Right renal cortex interstitium (tissue), 3 donors: ENCODE results near the gene COQ3. TPM values are rescaled to one million over a fixed set of nuclear protein-coding genes. Genes with fewer than 3 reads are reported as not detected.

Experiments used
- DNase-seq, 3 donors: peaks; one replicate each; pipeline ENCODE4 v3.0.0-alpha.2; 2013; ENCODE audit warnings: low read depth in 3 of 3, low spot score in 2 of 3
- polyA plus RNA-seq, 3 donors: library from polyadenylated mRNA; unstranded; fragments of 120-200 nt; gene quantifications; one replicate each; pipeline ENCODE4 v1.2.1, GENCODE V29; 2013; ENCODE audit not compliant: insufficient read length in 3 of 3

COQ3 gene
- polyA plus RNA-seq, 3 donors = 13.9 to 14.2 (median 14.2) TPM

DNA sequence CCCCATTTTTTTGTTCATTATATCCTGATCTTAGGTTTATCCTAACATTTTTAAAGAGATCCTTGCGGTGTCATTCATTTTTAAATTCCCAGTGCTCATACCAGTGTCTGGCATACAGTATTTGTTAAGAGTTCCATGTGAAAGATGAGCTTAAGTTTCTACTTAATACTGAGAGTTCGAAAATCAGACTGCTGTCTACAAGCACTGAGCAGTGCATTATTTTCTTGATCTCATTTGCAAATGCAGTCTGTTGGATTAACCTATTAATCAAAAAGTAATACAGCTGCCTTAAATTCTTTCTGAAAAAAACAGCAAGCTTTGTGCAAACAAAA is 663 bp downstream of the COQ3 start:
- no peak for DNase-seq

DNA sequence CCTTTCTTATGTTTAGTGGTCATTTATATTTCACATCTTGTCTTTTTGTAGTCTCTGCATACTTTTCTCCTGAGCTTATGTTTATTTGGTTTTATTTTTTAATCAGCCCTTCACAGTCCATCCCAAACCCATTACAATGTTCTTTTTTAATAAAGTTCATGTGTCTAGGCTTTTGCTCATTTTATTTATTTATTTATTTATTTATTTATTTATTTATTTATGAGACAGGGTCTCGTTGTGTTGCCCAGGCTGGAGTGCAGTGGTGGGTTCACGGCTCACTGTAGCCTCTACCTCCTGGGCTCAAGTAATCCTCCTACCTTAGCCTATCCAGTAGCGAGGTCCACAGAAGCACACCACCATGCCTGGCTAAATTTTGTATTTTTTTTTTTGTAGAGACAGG is 3.1 kb downstream of the COQ3 start:
- no peak for DNase-seq

- no peak for DNase-seq
Observed at GRCh38 chr6:99384507-99384906, 9.5 kb downstream of the COQ3 start.

- DNase-seq = no peak
Observed at GRCh38 chr6:99378636-99379035, 15.4 kb downstream of the COQ3 start.

DNA sequence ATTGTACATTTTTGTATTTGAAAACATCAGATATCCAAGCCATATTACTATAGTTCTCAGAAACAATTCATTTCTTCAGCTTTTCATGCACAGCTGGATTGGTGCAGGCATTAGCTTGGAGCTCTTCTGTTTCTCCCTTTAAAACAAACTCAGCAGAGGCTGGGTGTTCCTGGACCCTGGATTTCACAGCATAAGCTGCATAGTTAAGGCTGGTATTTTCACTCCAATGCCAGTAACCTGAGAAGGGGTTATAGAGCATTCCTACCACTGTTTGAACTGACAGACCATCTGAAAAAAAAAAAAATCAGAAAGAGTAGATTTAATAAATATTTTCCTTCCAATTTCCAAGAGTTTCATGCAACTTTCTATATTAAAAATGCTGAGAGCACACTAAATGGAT is 24.5 kb downstream of the COQ3 start:
- DNase-seq = no peak

DNA sequence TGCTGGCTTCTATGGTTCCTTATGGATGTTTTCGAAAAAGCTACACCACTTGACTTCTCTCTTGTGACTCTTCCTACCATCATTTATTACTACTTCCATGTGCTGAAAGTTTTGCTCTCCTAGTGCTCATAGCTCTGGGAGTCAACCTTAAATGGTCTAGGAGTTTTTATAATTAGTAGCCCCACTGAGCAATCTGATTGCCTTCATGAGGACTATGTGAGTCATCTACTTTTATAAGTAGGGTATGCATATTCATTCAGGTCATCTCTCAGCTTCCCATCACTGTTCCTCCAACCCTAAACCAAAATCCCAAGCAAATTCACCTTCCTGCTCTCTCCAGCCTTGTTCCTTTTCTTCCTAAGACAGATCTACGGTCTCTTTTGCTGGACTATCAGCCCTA is 27.1 kb downstream of the COQ3 start:
- DNase-seq = no peak

DNA sequence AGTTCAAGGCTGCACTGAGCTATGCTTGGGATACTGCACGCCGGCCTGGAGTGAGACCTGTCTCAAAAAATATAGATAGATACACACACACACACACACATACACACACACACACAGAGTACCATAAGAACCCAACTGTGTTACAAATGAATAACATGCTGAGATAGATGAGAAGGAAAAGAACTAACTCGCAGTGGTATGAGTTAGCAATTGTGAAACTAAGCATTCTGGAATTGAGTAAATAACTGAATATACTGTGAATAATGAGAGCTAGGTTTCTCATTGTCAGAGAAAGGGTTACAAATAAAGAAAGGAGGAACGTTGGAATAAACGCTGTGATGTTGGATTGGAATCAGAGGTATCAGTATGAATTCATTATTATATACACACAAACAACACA is 30.0 kb downstream of the COQ3 start:
- no peak for DNase-seq

- no peak for DNase-seq
Observed at GRCh38 chr6:99362678-99363268, 31.2 kb downstream of the COQ3 start.

DNA sequence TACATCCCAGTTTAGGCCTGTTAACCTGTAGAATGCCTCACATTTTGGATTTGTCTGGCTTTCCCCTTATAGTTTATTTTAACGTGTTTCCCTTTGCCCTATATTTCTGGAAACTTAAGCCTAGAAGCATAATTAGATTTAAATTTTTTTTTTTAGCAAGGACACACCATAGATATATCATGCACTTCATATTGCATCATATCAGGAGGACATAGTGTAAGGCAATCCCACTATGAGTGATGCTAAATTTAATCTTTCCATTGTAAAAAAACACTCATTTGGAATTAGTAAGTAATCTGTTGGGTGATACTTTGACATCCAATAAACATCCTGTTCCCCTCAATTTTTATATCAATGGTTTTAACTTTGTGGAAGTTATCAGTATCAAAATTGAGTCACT is 34.2 kb downstream of the COQ3 start:
- DNase-seq = no peak

GRCh38 chr6:99356641-99357040 is 37.4 kb downstream of the COQ3 start:
- no peak for DNase-seq

- DNase-seq = no peak
Observed at GRCh38 chr6:99354983-99355382, 39.0 kb downstream of the COQ3 start.

DNA sequence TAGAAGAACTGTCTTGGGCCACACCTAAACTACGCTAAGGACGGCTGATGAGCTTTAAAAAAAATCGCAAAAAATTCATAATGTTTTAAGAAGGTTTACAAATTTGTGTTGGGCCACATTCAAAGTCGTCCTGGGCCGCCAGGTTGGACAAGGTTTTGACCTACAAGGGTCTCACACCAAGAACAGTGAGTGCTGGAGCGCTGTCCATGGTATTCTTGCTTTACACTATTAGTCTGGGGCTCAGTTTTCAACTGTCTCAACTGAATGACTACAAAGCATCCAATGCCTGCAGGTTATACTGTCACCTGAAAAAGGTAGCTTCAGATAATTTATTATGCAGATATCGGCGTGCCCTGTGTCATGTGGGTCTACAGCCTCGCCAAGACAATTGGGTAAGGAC is 40.9 kb downstream of the COQ3 start:
- no peak for DNase-seq

DNA sequence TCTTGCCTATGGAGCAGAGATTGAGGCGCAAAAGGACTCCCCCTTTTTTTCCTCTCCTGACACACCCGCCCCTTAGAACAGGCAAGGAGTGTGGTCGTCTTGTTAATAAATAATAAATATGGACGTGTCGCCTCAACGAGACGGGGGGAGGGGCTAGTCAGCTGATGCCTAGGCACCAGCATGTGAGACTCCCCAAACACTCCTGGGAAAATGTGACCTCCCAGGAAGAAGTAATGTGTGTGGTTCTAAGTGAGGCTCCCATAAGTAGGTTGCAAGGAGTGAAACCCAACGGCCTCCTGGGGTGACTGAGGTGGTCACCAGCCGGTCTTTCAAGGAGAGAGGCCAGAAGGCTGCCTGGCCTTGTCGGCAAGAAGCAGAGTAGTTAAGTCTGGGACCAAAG is 43.4 kb downstream of the COQ3 start:
- no peak for DNase-seq

DNA sequence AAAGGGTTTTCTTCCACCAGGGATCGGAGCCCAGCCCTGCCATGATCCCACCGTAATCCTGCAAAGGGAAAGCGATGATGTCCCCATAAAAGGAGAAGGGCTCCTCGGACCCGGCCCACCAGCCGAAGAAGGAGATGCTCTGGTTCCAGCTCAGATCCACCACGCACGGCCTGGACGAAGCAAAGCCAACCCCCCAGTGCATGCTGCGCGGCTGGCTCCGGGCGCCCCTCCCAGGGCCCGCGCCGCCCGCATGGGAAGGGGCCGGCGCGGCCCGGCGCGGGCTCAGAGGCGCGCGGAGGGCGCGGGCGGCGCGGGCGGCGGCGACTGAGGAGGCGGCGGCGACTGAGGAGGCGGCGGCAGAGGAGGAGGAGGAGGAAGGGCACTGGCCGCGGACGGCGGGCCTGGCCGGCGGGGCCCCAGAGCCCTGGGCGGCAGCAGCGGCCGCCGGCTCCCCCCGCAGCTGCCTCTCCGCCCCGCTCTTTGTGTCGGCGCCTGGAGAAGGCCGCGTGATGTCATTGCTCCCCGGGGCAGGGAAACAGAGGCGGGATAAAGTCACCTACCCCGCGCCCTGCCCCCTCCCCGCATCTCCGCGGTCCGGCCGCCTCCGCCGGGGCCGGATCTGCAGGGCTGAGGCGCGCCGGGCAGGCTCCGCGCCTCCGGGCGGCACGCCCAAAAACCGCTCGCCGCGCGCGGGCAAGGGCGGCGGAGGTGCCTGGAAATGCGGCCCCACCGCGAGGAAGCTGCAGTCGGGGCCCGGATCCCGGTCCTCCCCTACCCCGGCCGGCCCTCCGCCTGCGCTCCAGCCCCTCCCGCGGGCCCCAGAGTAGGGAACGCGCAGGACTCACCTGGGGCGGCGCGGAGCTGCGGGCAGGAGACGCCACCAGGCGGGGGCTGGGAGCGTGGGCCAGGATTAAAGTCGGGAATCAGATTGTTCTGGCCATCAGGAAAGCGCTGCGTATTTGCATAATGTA is 44.5 kb downstream of the COQ3 start, which contains the start of gene FAXC:
TSS of gene FAXC (minus strand) at position 504 of the 971 bp plus-strand sequence. CDS start at position 202, 302 bp downstream.
- DNase-seq = no peak

DNA sequence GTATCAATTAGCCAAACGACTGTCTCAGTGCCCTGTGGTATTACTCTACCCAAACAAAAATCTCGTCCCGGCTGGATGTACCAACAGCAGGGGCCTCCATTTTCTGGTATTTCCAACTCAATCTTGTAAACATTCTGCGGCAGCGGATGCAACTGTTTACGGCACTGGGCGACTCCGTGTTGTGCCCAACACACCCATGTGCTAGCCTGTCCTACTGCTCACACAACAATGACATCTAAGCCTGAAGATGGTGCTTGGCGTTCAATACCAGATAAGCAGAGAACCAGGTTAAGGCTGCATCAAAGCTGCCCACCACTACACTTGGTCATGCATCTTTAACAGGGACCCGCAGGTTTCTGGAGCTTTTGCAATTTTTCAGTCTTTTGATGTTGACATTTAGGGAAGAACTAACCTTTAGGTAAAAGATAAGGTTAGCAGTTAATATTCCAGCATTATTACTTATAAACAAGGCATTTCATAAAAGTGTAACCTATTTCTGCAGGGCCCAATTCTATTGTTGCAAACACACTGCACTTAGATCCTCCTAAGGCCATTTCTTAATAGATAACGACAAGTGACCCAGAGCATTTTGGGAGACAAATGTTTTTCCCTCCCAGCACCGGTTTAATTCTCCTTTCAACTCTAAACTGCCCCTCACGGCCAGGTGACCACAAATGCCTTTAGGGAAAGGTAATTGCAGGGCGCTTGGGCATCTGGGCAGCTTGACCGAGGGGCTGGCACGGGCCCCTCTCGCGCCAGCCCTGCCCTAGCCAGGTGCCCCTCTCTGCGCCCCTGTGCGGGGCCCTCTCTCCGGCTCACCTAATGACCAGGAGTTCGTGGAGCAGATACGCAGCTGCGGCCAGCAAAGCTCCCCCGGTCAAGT is 45.5 kb downstream of the COQ3 start:
- no peak for DNase-seq

DNA sequence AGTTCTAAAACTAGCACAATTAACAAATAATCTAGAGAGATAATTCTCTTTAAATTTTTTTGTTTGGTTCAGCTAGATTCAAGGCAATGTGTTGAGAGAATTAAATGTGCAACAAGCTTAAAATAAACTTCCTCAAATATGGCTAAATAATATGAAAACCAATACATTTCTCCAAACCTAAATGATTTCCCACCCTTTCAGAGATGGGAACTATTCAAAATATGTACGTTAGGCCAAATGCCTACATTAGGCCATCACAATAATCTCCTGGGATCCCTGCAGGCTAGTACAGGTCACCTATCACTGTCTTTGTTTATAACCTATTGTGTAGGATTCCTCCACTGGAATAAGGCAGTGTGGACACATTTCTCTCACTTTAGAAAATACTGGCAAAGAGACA is 46.2 kb downstream of the COQ3 start:
- DNase-seq = no peak

GRCh38 chr6:99346595-99346994 is 47.4 kb downstream of the COQ3 start:
- no peak for DNase-seq

- DNase-seq = no peak
Observed at GRCh38 chr6:99345164-99345563, 48.8 kb downstream of the COQ3 start.

DNA sequence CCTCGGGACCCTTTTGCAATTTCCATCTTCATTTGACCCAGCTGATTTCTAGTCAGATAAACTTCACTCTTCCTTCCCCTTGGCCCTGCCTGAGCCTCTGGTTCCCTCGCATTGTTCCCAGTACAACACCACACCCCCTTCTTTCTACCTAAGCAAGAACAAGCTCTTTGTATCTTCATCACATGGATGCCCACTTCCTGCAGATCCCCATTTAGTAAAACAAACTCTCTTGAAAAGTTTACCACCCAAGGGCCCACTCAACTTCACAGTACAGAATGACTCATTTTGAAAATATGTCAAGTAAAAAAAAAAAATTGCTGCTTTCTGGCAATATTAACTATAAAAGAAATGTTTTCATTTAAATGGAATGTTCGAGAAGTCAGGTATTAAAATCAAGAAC is 49.7 kb downstream of the COQ3 start:
- DNase-seq = no peak

- no peak for DNase-seq
Observed at GRCh38 chr6:99341862-99342455, 52.0 kb downstream of the COQ3 start.

GRCh38 chr6:99338188-99338587 is 55.8 kb downstream of the COQ3 start:
- no peak for DNase-seq
